HG03045 (cell line): Measurements from ENCODE around the gene MED14.

Experiments
- ATAC-seq: cut with Tn5 transposase; IDR thresholded peaks from one replicate; pipeline ENCODE4 v1.9.1; 2021; ENCODE audit warnings: mild to moderate bottlenecking, moderate library complexity; ENCODE audit not compliant: unreplicated experiment

MED14 gene

GRCh38 chrX:40615976-40616375 is 119.4 kb downstream of the MED14 start:
- no peak for ATAC-seq

- ATAC-seq: no peak
Measured at GRCh38 chrX:40612511-40612910, 122.8 kb downstream of the MED14 start.

DNA sequence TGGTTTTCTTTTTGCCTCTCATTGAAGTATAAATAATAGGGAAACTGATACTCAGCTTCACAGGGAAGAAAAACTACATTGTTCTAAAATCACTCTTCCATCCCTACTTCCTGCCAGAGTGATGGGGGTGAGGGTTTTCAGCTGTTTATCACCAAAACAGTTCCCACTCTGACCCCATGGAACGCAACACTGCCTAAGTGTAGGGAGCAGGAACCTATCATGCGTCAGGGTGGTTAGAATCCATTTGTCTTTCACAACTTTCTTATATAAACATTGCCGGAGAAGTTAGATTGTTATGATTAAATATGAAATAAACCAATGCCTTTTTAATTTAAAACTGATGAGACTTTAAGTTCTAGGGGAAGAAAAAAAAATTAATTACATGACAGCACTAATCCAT is 128.0 kb downstream of the MED14 start:
- ATAC-seq: no peak

DNA sequence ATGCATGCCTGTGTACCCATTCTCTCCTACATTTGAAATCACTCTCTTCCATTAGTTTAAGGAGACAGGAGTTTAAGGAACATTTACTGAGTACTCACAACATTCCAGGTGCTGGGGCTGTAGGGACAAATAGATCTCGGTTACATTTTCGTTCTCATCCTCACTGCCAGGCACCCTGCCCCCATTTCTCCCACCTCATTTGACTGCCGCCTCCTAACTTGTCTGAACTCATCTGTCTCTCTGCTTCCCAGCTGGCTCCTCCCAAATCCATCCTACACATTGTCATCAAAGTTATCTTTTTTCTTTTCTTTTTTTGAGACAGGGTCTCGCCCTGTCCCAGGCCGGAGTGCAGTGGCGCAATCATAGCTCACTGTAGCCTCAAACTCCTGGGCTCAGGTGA is 131.9 kb downstream of the MED14 start:
- no peak for ATAC-seq
